Measurements from ENCODE around the gene NACC2. TPM values are rescaled to one million over a fixed set of nuclear protein-coding genes. Genes with fewer than 3 reads are reported as not detected.

Gene NACC2
- polyA plus RNA-seq, 3 donors from 2014 or later, result 2.1 to 6.2 (median 2.8) TPM

DNA sequence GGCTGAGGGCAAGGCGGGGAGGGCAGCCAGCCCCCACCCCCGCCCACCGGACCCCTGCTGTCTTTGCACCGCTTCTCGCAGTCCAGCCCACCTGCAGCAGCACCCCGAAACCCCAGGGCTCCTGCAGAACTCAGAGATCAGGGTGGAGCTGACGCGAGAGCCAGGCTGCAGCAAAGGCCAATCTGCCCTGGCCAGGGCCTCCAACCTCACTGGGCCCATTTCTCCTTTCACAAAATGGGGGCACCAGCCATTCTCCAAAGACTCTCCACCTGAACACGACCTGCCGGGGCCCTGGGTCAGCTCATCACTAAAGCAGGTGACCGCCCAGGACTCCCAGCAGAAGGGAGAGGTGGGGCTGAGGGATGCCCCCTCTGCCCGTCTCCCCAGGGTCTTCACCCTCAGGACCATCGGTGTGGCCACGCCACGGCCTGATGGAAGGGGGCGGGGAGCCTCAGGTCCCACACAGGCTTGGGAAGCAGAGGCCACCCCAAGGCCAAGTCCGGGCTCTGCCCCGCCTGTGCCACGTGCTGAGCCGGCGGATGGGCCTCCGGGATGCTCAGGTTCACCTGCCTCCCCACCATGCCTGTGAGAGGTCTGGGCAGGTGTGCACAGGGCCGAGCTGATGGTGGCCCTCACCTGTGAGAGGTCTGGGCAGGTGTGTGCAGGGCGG lies 13.1 kb downstream of the NACC2 start:
- Mint-ChIP-seq H3K4me3 (no peak overlapping the region), H3K27ac (peak overlapping the region in 1 of 6 donors; percentile 22), H3K36me3 (no peaks in the 10 kb centered on the region), H3K9me3 (no peaks in the 10 kb centered on the region), H3K27me3 (ENCODE audit: low read depth in 3 of 3) (peaks cover 0 to 2% (median 0%) of the 10 kb centered on the region in 3 donors), H3K4me1 (peaks cover 32 to 41% of the 10 kb centered on the region in 2 donors)
- DNase-seq, result no peak

DNA sequence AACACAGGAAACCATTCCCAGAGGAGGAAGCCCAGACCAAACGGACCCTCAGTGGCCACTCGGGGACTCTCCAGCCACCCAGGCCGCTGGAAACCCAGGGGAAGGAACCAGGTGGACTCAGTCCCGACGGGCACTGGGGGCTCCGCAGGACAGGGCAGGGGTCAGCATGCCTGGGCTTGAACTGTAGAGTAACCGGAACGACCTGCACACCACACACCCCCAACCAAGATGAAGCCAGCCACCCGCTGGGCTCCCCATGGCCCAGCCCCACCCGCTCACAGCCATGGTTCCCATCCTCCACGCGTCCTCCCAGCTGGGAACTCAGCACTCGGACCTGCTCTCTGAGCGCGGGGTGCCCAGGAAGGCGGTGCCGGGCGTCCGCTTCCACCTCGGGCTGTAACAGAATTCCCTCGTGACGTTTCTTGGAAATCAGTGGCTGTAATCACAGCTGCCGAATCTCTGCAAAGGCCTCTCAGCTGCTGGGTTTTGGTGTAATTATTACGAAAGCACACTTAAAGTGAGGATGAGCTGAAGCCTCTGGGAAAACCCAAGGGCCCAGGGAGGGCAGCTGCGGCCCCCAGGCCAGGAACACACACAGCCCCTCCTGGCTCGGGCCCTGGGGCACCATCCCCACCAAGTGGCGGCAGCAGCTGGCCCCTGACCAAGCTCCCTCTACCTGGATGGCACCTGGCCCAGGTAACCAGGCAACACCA lies 13.8 kb downstream of the NACC2 start:
- no peaks in the 10 kb centered on the region for H3K9me3 Mint-ChIP-seq
- H3K4me3 Mint-ChIP-seq, result no peak overlapping the region
- no peak overlapping the region for H3K27ac Mint-ChIP-seq
- no peaks in the 10 kb centered on the region for H3K27me3 Mint-ChIP-seq (ENCODE audit: low read depth in 3 of 3)
- no peak for DNase-seq
- peaks cover 32 to 39% of the 10 kb centered on the region in 2 donors for H3K4me1 Mint-ChIP-seq
- peaks cover 0 to under 1% (median 0%) of the 10 kb centered on the region in 3 donors for H3K36me3 Mint-ChIP-seq

DNA sequence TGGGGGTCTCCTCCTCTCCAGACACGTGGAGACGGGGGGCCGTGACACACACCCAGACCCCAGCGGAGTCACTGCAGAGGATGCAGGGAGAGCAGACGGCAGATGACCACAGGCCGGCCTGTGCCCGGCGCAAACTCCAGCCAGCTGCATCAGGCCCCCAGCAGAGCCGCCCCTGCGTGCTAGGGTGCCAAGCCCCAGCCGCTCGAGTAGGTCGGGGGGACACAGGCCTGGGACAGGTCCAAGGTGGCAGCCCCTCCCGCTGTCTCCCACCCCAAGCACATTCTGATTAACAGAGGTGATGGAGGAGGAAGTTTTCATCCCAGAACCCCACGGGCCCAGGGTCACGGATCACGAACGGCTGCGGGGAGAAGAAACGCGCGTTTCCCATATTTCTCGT lies 14.4 kb downstream of the NACC2 start:
- Mint-ChIP-seq H3K27me3 (ENCODE audit: low read depth in 3 of 3) (no peaks in the 10 kb centered on the region), H3K36me3 (peaks cover 0 to 6% (median 0%) of the 10 kb centered on the region in 3 donors), H3K4me3 (no peak overlapping the region), H3K9me3 (no peaks in the 10 kb centered on the region), H3K4me1 (peaks cover 37 to 45% of the 10 kb centered on the region in 2 donors), H3K27ac (peak overlapping the region in 1 of 6 donors; percentile 51)
- DNase-seq, result no peak

DNA sequence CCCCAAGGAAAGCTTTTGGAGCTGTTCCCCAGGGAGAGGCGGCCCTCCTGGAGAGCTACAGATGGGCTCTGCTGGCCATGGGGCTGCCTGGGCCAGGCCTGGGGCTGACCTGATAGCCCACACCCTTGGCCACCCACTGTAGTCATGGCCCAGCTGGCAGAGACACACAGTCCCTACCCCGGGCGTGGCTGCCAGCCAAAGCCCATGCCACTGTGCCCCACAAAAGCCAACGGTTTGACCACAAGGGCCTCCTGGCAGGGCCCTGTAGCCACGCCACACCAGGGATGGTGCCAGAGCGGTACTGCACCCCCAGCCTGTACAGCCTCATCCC lies 15.2 kb downstream of the NACC2 start:
- Mint-ChIP-seq H3K27ac (peak overlapping the region in 1 of 6 donors; percentile 55), H3K9me3 (no peaks in the 10 kb centered on the region), H3K27me3 (ENCODE audit: low read depth in 3 of 3) (no peaks in the 10 kb centered on the region), H3K36me3 (peaks cover 0 to 6% (median 0%) of the 10 kb centered on the region in 3 donors), H3K4me1 (peaks cover 42 to 49% of the 10 kb centered on the region in 2 donors), H3K4me3 (no peak overlapping the region)
- no peak for DNase-seq

DNA sequence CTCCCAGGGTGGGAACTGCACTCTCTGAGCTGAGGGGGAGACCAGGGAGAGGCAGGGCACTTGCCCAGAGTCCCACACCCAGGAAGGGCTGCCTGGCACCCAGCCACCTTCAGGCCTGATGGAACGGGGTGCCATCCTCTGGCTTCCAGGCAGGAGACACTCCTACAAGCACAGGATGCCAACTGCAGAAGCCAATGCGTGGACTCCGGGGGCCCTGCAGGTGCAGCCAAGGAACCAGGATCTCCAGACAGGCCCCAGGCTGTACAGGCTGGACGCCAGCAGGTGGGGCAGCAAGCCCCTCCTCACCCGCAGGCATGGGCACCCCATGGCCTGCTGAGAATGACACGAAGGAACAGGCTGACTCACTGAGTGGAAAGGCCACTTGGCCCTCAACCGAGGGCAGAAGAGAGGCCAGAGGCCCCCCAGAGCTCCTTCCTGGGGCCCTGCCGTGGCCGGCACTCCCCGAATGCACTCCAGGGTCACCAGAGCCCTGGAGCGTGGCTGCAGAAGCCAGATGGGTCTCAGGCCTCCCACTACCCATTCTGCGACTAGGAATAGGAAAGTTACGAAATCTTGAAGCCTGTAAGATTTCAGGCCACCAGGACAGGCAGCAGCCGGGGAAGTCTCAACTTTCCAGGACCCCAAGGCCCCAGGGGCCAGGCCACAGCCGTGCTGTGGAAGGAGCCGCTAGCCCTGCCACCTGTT lies 15.7 kb downstream of the NACC2 start:
- H3K4me3 Mint-ChIP-seq, result no peak overlapping the region
- peaks cover 0 to 6% (median 0%) of the 10 kb centered on the region in 3 donors for H3K36me3 Mint-ChIP-seq
- H3K27ac Mint-ChIP-seq, result peak overlapping the region in 2 of 6 donors; percentile 53 to 62
- no peaks in the 10 kb centered on the region for H3K9me3 Mint-ChIP-seq
- DNase-seq, result no peak
- H3K4me1 Mint-ChIP-seq, result peaks cover 39 to 44% of the 10 kb centered on the region in 2 donors
- H3K27me3 Mint-ChIP-seq (ENCODE audit: low read depth in 3 of 3), result no peaks in the 10 kb centered on the region

DNA sequence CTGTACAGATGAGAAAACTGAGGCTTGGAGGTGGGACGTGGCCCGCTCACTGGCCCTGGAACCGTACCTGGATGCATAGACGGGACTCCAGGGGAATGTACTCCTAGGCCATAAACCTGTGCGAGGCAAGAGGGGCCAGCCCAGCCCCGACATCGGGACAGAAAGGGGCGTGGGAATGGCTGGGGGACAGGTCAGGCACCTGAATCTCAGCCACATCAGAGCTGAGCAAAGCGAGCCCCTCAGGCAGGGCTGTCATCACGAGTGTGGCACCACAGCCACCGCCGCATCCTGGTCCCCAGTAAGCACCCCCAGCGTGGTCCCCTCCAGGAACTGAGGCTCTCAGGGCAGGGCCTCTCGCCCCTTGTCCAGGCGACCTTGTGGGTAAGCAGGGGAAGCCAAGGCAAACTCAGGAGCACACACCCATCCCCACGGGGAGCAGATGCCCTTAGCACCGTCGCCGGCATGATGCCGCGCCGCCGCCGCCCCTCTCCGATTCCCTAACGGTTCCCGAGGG lies 16.5 kb downstream of the NACC2 start:
- Mint-ChIP-seq H3K9me3 (no peaks in the 10 kb centered on the region), H3K27ac (no peak overlapping the region), H3K36me3 (peaks cover 0 to 6% (median 0%) of the 10 kb centered on the region in 3 donors), H3K4me3 (no peak overlapping the region), H3K4me1 (peaks cover 37 to 41% of the 10 kb centered on the region in 2 donors), H3K27me3 (ENCODE audit: low read depth in 3 of 3) (no peaks in the 10 kb centered on the region)
- DNase-seq, result no peak

DNA sequence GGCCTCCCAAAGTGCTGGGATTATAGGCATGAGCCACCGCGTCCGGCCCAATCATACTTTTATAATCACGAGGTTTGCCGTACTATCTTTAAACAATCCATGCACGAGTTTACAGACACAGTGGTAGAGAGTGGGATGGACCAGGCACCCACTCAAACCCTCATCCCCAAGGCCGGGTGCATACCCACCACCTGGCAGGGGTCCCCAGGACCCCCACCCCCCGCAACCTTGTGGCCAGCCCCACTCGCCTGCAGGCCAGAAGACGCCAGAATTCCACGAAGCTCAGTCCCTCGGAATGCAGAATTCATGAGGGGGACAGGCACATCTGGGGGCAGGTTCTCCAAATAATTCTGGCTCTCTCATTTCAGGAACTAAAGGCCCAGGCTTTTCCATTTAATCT lies 17.1 kb downstream of the NACC2 start:
- peaks cover 0 to 6% (median 0%) of the 10 kb centered on the region in 3 donors for H3K36me3 Mint-ChIP-seq
- no peak overlapping the region for H3K27ac Mint-ChIP-seq
- H3K27me3 Mint-ChIP-seq (ENCODE audit: low read depth in 3 of 3), result no peaks in the 10 kb centered on the region
- no peak for DNase-seq
- H3K9me3 Mint-ChIP-seq, result no peaks in the 10 kb centered on the region
- H3K4me1 Mint-ChIP-seq, result peaks cover 35 to 36% of the 10 kb centered on the region in 2 donors
- H3K4me3 Mint-ChIP-seq, result no peak overlapping the region

DNA sequence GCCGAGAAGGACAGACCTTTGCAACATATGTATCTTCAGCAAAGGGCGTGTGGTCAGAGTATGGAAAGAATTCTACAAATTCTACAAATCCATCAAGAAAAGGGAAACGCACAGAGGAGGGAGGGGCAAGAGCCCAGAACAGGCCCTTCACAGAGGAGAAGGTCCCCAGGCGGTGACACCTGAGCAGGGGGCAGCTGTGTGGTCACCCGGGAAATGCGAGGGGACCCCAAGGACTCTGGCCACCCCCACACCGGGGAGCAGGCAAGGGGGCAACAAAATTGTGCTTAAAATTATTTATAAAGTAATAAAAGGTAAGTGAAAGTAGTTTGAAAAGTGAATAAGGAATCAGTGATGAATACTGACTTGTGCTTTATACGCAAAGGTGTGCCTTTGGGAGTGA lies 17.6 kb downstream of the NACC2 start:
- H3K9me3 Mint-ChIP-seq, result no peaks in the 10 kb centered on the region

DNA sequence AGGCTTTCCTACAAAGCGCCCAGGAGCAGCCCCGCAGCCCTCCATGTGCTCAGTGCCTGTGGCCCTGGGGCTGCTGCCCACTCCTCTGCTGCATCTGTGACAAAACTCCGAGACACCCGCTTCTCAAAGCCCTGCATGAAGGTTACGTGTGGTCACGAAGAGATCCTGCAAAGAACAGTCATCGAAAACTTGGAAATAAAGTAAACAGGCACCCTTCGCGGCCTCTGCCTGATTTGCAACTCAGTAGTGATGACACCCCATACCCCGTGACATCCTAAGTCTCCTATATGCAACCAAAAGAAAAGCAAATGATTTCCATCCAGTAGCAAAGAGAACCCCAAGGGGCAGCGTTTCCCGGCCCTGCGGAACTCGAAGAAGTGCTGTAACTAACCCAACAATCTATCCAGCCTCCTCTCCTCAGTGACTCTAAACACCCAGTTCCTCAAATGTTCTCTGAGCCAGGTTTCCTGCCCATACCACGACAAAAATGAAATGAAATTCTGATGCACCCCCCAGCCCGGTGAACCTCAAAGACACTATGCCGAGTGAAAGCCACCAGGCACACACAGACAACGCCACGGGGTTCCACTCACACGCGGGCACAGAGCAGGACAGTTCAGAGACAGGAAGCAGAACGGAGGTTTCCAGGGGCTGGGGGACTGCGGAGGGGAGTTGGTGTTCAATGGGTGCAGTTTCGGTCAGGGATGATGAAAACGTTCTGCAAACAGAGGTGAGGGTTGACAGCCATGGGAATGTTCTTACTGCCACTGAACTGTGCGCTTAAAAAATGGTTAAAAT lies 19.0 kb downstream of the NACC2 start:
- no peak for DNase-seq
- Mint-ChIP-seq H3K27ac (peak overlapping the region; percentile 5 to 84 (median 52)), H3K4me3 (peak overlapping the region in 4 of 5 donors; percentile 1 to 71 (median 40)), H3K27me3 (ENCODE audit: low read depth in 3 of 3) (no peaks in the 10 kb centered on the region), H3K9me3 (no peaks in the 10 kb centered on the region), H3K36me3 (peaks cover 0 to 6% (median 0%) of the 10 kb centered on the region in 3 donors), H3K4me1 (peaks cover 30 to 33% of the 10 kb centered on the region in 2 donors)

More for the DNA sequence above, 17.6 kb downstream of the NACC2 start:
- H3K36me3 Mint-ChIP-seq, result peaks cover 0 to 6% (median 0%) of the 10 kb centered on the region in 3 donors
- peaks cover 31 to 33% of the 10 kb centered on the region in 2 donors for H3K4me1 Mint-ChIP-seq
- no peak for DNase-seq
- H3K4me3 Mint-ChIP-seq, result no peak overlapping the region
- H3K27ac Mint-ChIP-seq, result peak overlapping the region in 1 of 6 donors; percentile 44
- H3K27me3 Mint-ChIP-seq (ENCODE audit: low read depth in 3 of 3), result no peaks in the 10 kb centered on the region

DNA sequence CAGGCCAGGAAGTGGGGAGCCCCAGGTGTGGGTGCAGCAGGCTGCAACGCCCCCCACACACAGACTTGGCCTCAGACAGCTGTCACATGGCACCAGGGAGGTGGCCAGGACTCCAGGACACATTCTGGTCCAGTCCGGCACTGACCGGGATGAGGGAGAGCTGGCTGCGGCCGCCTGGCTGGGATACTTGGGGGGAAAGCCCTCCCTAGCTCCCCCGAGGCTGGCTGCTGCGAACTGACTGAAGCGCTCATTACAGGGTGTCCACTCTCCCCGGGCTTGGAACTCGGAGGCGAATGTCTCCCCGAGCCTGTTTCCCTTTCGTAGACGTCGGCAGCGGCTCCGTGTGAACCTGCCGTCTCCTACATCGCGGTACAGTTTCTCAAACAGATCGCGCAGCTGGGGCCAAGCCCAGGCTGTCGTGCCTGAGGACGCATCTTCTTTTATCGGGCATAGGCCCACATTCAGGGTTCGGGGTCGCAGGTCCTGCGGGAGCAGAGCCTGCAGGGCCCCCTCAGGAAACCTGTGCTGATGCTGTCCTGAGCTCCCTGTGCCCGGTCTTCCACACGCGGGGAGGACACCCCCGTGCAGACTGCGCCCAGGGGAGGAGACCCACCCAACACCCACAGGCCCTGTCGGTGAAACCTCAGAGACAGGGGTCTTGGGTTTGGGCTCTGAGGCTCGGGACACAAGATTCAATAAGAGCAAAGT lies 19.8 kb downstream of the NACC2 start:
- no peak for DNase-seq
- peaks cover 30 to 34% of the 10 kb centered on the region in 2 donors for H3K4me1 Mint-ChIP-seq
- peak overlapping the region in 2 of 5 donors; percentile 45 to 71 for H3K4me3 Mint-ChIP-seq
- H3K27ac Mint-ChIP-seq, result peak overlapping the region in 2 of 6 donors; percentile 5 to 84
- no peaks in the 10 kb centered on the region for H3K9me3 Mint-ChIP-seq
- H3K36me3 Mint-ChIP-seq, result peaks cover 0 to 6% (median 0%) of the 10 kb centered on the region in 3 donors
- H3K27me3 Mint-ChIP-seq (ENCODE audit: low read depth in 3 of 3), result no peaks in the 10 kb centered on the region

DNA sequence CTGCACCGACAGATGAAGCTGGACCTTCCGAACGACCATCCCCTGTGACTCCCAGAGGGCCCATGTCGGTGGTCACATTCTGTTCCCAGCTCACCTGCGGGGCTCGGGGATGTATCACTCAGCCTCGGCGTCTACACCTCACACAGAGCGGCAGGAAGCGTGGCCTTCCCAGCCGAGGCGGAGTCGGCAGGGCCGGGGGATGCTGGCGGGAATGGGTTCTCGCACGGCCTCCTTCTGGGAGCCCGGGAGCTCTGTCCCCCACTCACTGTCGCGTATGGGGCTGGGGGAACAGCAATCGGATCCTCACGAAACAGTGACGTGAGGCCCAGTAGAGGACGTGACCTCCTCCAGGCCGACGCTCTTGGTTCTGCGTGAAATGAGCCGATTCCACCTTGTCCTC lies 20.4 kb downstream of the NACC2 start:
- H3K4me1 Mint-ChIP-seq, result peaks cover 30 to 35% of the 10 kb centered on the region in 2 donors
- H3K36me3 Mint-ChIP-seq, result peaks cover 0 to 6% (median 3%) of the 10 kb centered on the region in 3 donors
- DNase-seq, result no peak
- H3K27me3 Mint-ChIP-seq (ENCODE audit: low read depth in 3 of 3), result no peaks in the 10 kb centered on the region
- no peak overlapping the region for H3K27ac Mint-ChIP-seq
- H3K9me3 Mint-ChIP-seq, result no peaks in the 10 kb centered on the region
- H3K4me3 Mint-ChIP-seq, result no peak overlapping the region

DNA sequence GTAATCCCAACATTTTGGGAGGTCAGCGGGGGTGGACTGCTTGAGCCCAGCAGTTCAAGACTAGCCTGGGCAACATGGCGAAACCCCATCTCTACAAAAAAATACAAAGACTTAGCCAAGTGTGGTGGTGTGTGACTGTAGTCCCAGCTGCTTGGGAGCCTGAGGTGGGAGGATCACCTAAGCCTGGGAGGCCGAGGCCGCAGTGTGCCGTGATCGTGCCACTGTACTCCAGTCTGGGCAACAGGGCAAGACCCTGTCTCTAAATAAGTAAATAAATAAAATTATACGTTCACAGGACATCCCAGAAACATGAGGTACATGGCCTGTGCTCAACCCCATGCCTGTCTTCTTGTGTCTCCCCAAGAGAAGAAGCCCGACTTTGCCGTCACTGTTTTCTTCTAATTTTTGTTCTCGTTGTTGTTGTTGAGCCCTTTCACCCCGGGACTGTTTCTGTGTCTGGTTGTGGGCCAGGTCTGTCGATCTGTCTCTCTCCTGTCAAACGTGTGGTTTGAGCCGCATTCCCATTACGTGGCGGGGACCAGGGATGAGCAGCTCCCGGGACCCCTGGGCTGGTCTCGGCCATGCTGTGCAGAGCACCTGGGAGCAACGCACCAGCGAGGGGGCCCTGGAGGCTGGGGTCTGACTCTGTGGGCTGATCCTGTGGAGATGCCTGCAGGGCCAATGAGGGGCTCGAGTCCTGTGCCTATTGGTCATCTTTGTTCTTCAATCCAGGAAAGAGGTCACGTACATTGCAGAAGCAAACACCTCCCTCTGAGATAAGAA lies 32.2 kb downstream of the NACC2 start:
- Mint-ChIP-seq H3K4me3 (no peak overlapping the region), H3K4me1 (peaks cover 12 to 16% of the 10 kb centered on the region in 2 donors), H3K27me3 (ENCODE audit: low read depth in 3 of 3) (no peaks in the 10 kb centered on the region), H3K27ac (no peak overlapping the region), H3K36me3 (peaks cover 7 to 9% (median 8%) of the 10 kb centered on the region in 3 donors), H3K9me3 (peaks cover 0 to 2% (median 0%) of the 10 kb centered on the region in 6 donors)
- no peak for DNase-seq
